Skin epidermis (tissue), 12 donors: ENCODE measurements around the gene OR4D9.
A peak's percentile ranks its signal among the peaks of the same experiment; 100 is the strongest.
"Not testable (repeated sequence)": the region's sequence is repeated elsewhere in the genome, so short reads cannot be mapped to it uniquely, and the experiment has no call there.

Experiments
- H3K27ac ChIP-seq, 21 experiments: fragments of 200-600 bp; sonication (generic) in 11 of 21; one replicate each; pipeline ENCODE4 v1.5.0; 2020; ENCODE audit warnings: mild to moderate bottlenecking in 3 of 21, inconsistent platforms in 2 of 21, moderate library complexity in 2 of 21
- H3K4me3 ChIP-seq, 7 experiments: fragments of 200-600 bp; sonication (generic) in 2 of 7; one replicate each; pipeline ENCODE4 v1.5.0; 2020; ENCODE audit warnings: inconsistent platforms in 2 of 7, mild to moderate bottlenecking in 2 of 7, moderate library complexity in 1 of 7

The OR4D9 gene

DNA sequence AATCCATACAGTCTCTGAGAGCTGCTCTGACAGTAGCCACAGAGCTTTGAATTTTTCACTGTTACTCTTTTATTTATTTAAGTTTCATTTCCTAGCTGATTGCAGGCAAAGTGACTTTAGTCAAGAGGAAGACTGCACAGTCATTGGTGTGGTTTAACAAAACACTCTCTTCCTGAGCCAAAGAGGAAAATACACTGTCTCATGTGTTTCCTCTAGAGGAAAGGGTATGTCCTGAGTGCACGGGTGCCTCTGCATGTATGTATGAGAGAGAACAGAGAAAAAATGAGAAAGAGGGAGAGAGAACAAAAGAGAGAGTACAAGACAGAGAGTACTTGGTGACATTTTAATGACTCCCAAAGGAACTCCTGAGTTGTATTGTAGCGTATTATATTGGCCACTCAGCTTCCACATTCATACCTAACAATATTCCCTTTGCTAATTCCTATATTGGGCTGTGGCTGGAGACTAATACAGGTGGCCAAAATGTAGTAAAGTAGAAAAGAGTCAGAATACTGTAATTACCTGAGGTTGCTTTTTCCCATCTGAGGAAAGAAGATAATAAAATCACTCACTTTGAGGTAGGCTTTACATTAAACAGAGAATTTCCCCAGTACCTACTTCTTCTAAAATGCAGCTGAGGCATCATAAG, at the start of gene OR4D9:
Gene OR4D9, plus strand, starts transcription at position 599 of the 649 bp plus-strand sequence. CDS start 3,374 bp downstream, outside the sequence.
- Histone ChIP-seq H3K27ac (peak within 1 kb of the TSS in 2 of 21 experiments; percentile 4 to 49), H3K4me3 (no peak within 1 kb of the TSS)

GRCh38 chr11:59463190-59463641, 48.1 kb upstream of the OR4D9 start:
- no peak overlapping the region for H3K4me3 ChIP-seq
- H3K27ac ChIP-seq, result no peak overlapping the region

DNA sequence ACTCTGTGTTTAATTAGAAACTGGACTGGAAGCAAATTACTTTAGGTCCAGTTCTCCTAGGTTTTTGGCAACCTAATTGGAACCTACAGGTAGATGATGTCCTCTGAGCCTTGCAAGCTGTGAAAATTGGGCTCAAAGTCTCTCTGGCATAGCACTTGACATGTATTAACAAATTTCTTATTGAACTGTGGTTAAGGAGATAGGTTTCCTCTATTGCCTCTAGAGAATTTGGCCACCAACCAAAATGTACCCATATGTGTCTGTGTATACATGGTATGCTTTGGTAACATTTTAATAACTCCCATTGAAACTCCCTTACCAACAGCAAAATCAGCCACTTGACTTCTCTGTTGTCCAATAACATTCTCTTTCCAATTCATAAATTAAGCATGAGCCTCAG, 38.3 kb upstream of the OR4D9 start, which contains the start of gene OR4D10:
Gene OR4D10, plus strand, starts transcription at position 301 of the 400 bp plus-strand sequence. CDS start 4,115 bp downstream, outside the sequence.
- H3K4me3 ChIP-seq, result no peak within 1 kb of the TSS
- no peak within 1 kb of the TSS for H3K27ac ChIP-seq

DNA sequence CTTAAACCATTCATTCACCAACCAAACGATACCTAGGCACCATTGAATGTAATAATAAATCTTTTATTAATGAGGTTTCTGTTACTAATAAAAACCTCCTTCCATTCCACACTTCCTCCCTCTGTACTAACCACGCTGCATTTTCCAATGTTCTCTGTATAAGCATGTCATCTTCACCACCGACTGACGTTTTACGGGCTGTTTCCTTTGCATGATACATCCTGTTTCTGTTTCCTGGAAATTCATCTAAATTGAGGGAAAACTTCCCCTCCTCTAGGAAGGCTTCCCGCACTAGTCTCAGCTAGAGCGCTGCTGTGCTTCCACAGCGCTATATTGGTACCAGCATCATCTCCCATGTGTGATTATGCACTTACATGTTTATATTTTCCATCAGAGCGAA, 36.2 kb upstream of the OR4D9 start:
- H3K27ac ChIP-seq, result no peak overlapping the region
- no peak overlapping the region for H3K4me3 ChIP-seq

DNA sequence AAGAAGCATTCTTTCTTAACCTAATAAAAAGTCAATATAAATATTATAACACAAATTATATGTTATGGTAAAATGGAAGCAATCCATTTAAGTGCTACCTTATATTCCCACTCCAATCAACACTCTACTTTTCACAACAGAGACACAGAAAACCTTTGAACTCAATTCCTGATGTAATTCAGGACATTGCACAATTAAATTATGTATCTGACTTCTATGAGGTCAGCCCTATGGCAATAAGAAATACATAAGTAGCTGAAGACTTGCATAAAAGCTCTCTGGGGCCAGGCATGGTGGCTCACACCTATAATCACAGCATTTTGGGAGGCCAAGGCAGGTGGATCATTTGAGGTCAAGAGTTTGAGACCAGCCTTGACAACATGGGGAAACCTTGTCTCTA, 31.4 kb upstream of the OR4D9 start:
- H3K4me3 ChIP-seq, result no peak overlapping the region
- H3K27ac ChIP-seq, result no peak overlapping the region

DNA sequence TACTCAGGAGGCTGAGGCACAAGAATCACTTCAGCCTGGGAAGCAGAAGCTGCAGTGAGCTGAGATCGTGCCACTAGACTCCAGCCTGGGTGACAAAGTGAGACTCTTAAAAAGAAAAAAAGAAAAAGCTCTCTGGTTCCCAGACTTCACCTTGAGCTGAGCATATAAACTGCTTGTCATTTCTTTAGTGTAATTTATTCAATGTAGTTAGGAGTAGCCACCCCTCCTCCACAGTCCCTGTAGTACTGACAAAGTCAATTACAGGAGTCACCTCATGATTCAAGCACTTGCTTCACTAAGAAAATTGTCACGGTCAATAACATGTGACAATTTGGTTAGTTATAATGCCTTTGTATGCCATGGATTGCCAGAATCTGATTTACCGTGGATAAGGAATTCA, 31.0 kb upstream of the OR4D9 start:
- no peak overlapping the region for H3K27ac ChIP-seq
- H3K4me3 ChIP-seq, result no peak overlapping the region

- no peak overlapping the region for H3K27ac ChIP-seq
Observed at GRCh38 chr11:59501931-59502330, 9.4 kb upstream of the OR4D9 start.

DNA sequence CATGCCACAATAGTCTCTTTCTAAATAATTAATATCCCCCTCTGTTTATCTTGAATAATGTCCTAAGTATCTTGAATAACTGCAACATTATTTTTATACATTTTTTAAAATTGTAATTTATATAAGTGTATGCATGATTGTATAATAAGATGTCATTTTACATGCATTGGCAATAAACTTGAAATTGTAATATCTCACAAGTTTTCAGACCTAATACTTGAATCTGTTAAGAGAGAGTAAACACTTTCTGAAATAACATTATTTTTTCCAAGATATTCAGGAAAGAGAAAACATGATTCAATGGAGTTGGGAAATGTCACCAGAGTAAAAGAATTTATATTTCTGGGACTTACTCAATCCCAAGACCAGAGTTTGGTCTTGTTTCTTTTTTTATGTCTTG, 8.1 kb upstream of the OR4D9 start, which contains the start of gene OR4D11:
Gene OR4D11, plus strand, starts transcription at position 301 of the 400 bp plus-strand sequence. Its CDS starts 0 bp downstream, at position 301.
- no peak within 1 kb of the TSS for H3K27ac ChIP-seq

More at GRCh38 chr11:59501931-59502330, 9.4 kb upstream of the OR4D9 start:
- no peak overlapping the region for H3K4me3 ChIP-seq

DNA sequence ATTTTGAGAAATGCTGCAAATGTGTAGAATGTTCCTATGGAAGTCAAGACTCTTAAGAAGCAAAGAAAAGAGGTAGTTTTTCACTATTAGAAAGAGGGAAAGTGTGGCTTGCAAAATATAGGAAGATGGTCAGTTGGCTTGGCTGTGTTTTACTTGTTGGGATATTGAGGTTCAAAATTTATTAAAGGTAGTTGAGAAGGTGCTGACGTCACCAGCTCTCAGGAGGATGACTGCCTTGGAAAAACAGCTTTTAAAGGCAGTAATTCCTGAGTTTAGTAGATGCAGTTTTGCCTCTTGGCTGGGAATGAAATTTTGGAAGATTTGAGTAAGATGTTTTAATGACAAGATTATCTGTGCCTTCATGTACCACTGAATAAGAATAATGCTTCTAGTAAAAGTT, 336 bp downstream of the OR4D9 start:
- H3K4me3 ChIP-seq, result no peak overlapping the region
- no peak overlapping the region for H3K27ac ChIP-seq

More for the DNA sequence above, 8.1 kb upstream of the OR4D9 start, which contains the start of gene OR4D11:
- H3K4me3 ChIP-seq, result no peak within 1 kb of the TSS

- H3K4me3 ChIP-seq, H3K27ac ChIP-seq: not testable (repeated sequence)
Observed at GRCh38 chr11:59520139-59520538, 8.8 kb downstream of the OR4D9 start.

DNA sequence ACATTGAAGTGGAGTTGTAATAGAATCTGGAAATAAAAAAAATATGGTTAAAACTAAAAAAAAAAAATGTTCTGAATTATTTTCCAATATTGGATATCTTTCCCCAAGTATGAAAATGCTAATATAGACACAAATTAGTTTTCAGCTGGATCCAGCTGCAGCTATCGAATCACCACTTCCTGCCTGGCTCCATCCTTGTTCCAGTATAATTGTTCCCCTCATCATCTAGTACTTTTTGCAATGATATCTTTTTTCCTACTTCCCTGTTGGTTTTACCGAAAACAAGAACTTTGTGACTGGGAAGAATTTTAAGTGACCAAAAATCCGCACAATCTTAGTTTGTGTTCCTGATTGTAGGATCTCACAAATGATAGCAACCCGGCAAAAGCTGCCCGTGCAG, 9.4 kb downstream of the OR4D9 start:
- Histone ChIP-seq H3K4me3 (no peak overlapping the region), H3K27ac (no peak overlapping the region)

DNA sequence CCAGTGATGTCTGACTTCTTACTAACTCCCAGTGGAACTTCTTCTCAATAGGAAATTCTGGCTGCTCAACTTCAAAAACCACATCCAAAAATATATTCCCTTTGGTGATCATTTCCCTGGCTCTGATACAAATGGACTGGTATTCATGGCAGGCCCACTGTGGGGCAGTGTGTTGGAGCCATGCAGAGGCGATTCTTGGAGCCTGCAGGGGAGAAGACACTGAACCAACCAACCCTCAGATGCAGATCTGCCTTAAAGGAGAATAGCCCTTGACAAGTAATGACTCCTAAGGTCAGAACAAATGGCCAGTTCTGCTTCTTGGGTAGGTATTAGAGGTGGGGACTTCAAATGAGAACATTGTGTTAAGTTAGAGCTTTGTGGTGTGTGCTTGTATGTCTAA, 12.2 kb downstream of the OR4D9 start:
- Histone ChIP-seq H3K4me3 (no peak overlapping the region), H3K27ac (no peak overlapping the region)

DNA sequence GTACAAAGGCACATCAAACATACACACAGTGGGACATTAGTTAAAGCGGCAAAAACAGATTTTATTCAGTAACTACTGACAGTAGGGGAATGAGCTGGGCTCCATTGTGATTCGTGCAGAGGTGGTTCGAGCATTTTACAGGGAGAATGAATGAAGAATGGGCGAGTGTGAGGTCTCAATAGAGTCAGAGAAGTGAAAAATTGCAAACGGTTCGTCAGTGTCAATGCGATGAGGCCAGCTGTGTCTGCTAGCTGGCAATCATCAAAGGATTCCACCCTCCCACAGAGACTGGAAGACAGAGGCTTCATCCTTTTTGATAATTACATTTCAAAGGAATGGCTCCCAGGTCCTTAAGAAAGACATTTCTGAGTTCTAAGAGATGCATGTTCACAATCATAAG, 17.4 kb downstream of the OR4D9 start:
- Histone ChIP-seq H3K4me3 (no peak overlapping the region), H3K27ac (no peak overlapping the region)

- Histone ChIP-seq H3K4me3 (no peak overlapping the region), H3K27ac (no peak overlapping the region)
Observed at GRCh38 chr11:59532620-59533019, 21.3 kb downstream of the OR4D9 start.

GRCh38 chr11:59534676-59535075, 23.3 kb downstream of the OR4D9 start:
- Histone ChIP-seq H3K4me3 (no peak overlapping the region), H3K27ac (no peak overlapping the region)

DNA sequence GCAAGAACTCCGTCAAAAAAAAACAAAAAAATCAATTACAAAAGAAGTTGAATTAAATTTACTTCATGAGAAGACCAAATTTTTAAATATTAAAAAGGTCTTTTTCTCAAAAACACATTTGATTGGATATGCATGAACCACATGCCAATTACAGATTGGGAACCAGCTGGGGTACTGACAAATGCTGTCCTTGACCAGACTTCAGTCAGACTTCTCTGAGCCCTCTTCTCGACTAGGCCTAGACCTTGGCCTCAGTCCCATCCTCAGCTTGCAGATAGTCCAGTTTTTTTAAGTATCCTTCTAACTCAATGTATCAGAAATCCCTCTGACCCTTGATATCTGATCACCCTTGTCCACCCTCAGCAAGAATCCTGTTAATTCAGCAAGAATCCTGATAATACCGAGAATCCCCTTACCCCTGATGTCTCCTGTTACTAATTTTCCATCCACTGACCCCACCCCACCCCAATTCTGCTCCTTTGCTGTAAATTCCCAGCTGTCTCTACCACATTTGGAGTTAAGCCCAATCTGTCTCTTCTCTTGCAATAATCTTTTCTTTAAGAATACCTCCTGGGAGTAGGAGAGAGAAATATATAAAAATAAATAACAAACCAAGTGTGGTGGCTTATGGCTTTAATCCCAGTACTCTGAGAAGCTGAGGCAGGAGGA, 30.9 kb downstream of the OR4D9 start:
- no peak overlapping the region for H3K27ac ChIP-seq
- H3K4me3 ChIP-seq, result no peak overlapping the region

DNA sequence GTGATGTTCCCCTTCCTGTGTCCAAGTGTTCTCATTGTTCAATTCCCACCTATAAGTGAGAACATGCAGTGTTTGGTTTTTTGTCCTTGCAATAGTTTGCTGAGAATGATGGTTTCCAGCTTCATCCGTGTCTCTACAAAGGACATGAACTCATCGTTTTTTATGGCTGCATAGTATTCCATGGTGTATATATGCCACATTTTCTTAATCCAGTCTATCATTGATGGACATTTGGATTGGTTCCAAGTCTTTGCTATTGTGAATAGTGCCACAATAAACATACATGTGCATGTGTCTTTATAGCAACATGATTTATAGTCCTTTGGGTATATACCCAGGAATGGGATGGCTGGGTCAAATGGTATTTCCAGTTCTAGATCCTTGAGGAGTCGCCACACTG, 32.4 kb downstream of the OR4D9 start:
- H3K27ac ChIP-seq, H3K4me3 ChIP-seq: not testable (repeated sequence)

- peak overlapping the region in 1 of 7 experiments; percentile 13 for H3K4me3 ChIP-seq
- H3K27ac ChIP-seq, result peak overlapping the region in 4 of 21 experiments; percentile 5 to 70 (median 41)
Observed at GRCh38 chr11:59544869-59545178, 33.5 kb downstream of the OR4D9 start.

DNA sequence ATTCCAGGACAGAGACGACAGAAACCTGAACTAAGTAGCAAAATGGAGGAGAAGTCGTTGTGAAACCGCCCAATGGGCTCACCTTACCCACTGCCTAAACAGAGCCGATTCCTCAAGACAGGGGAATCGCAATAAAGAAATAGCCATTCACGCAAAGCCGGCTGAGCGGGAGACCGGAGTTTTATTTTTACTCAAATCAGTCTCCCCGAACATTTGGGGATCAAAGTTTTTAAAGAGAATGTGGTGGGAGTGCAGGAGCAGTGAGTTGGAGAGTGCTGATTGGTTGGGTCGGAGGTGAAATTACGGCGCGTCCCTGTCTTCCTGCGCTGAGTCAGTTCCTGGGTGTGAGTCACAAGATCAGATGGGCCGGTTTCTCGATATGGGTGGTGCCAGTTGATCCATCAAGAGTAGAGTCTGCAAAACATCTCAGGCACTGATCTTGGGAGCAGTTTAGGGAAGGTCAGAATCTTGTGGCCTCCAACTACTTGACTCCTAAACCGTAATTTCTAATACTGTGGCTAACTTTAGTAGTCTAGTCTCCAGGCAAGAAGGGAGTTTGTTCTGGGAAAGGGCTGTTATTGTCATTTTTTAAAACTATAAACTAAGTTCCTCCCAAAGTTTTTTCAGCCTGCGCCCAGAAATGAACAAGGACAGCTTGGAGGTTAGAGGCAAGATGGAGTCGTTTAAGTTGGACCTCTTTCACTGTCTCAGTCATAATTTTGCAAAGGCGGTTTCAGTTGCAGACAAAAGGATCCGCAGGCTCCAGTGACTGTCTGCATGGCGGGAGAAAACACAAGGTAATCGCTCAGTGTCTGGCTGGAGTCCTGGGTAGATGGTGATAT, 34.1 kb downstream of the OR4D9 start:
- Histone ChIP-seq H3K4me3 (peak overlapping the region in 1 of 7 experiments; percentile 13), H3K27ac (peak overlapping the region in 4 of 21 experiments; percentile 5 to 70 (median 41))

GRCh38 chr11:59547605-59548308, 36.4 kb downstream of the OR4D9 start:
- not testable (repeated sequence) for H3K27ac ChIP-seq

More at GRCh38 chr11:59547605-59548308, 36.4 kb downstream of the OR4D9 start:
- H3K4me3 ChIP-seq, result not testable (repeated sequence)
